Kidney tubule cell (primary cell): Measurements from ENCODE around the gene ANKDD1A.

Experiments used
- DNase-seq: peaks from one replicate; pipeline ENCODE4 v3.0.0-alpha.2; 2018; ENCODE audit warnings: low spot score

ANKDD1A gene

DNA sequence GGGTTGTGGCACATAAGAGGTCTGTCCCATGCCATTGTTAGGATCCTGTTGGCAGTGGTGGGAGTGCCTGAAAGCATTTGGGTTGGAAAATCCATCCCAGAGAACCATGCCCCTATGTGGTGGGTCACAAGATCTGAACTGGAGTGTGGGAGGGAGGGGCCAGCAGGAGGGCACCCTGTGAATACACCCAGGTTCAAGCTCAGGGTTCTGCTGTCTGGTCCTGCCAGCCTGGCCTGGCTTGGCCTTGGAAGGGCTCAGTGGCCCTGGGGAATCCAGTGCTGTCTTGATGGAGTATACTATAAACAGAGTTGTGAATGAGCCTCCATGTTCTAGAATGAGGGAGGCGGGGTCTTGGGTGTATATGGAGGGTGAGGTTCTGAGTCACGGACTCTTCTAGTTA, 11.8 kb downstream of the ANKDD1A start:
- DNase-seq: no peak

GRCh38 chr15:64925335-64926330, 13.9 kb downstream of the ANKDD1A start:
- no peak for DNase-seq

- DNase-seq: no peak
Measured at GRCh38 chr15:64926661-64927060, 15.0 kb downstream of the ANKDD1A start.

- no peak for DNase-seq
Measured at GRCh38 chr15:64928626-64929220, 17.0 kb downstream of the ANKDD1A start.

DNA sequence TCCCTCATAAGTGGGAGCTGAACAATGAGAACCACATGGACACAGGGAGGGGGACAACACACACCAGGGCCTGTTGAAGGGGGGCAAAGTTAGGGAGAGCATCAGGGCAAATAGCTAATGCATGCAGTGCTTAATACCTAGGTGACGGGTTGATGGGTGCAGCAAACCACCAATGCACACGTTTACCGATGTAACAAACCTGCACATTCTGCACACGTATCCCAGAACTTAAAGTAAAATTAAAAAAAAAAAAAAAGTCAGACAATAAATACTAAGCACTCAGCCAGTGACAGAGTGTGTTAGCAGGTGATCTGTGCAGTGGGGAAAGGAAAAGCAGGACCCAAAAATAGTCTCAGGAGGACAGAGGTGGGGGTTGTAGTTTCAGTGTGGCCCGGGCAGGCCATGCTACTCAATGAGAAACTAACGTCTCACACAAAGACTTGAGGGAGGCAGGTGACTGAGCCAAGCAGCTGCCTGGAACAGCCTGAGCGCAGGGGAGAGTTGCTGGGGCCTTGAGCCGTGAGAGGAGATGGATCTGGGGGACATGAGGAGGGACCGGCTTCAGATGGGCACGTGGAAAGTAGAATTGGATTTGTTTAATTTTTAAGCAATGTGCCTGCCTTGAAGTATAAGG, 18.4 kb downstream of the ANKDD1A start:
- no peak for DNase-seq

GRCh38 chr15:64930778-64931371, 19.2 kb downstream of the ANKDD1A start:
- no peak for DNase-seq

GRCh38 chr15:64931381-64931780, 19.7 kb downstream of the ANKDD1A start:
- no peak for DNase-seq

DNA sequence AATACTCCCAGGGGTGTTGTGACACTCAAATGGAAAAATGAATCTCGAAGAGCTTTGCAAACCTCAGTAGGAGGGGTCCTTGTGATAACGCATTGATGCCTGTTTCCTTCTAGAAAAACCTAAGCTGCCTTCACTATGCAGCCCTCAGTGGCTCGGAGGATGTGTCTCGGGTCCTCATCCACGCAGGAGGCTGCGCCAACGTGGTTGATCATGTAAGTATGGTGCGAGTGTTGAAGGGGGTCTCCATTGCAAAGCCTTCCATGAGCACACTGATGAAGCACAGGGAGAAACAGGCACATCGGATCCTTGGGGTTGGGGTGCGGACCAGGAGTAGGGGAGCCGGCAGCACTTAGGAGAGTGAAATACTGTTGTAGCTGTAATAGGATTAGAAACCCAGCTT, 22.3 kb downstream of the ANKDD1A start:
- no peak for DNase-seq

- DNase-seq: peak; percentile 43
Measured at GRCh38 chr15:64938192-64938591, 26.5 kb downstream of the ANKDD1A start.

DNA sequence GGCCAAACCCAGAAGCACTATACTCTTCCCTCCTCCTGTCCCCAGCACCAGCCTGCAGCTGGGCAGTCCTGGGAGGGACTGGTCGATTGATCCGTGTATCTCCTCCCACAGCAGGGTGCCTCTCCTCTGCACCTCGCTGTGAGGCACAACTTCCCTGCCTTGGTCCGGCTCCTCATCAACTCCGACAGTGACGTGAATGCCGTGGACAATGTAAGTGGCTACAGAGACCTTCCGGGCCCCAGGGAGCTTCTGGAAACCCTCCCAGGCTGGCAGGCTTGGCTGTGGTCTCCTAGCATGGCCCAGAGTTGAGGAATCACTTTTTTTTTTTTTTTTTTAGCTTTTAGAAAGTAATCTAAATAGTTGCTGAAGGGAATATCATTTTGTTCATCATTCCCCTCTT, 30.7 kb downstream of the ANKDD1A start:
- DNase-seq: no peak

DNA sequence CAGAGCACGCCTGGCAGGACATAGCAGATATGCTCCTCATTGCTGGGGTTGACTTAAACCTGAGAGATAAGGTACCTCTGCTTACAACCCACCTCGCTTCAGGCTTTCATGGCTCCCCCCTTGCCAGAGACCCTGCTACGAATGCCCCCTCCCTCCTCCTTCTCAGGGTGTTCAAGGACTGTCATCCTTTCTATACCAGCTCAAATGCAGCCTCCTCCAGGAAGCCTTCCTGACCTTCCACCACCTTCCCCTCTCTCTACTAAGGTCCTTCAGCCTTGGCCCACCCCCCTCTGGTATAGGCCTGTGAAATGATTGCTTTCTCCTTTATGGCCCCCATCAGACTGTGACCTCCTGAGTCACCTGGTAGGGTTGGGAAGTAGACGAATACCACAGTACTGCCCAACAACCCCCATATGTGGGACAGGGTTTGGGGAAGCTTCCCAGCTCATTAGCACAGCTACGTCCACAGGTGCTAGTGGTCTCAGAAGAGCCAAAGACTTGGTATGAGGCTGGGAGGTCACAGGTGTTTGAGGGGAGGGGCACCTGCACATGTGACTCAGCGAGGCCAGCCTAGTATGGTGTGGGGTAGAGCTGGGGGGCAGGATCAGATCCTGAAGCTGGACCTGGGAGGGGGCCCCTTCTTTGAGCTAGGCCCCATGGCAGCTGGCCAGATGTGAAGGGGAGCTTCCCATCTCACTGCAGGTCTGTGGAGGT, 32.0 kb downstream of the ANKDD1A start:
- DNase-seq: no peak

DNA sequence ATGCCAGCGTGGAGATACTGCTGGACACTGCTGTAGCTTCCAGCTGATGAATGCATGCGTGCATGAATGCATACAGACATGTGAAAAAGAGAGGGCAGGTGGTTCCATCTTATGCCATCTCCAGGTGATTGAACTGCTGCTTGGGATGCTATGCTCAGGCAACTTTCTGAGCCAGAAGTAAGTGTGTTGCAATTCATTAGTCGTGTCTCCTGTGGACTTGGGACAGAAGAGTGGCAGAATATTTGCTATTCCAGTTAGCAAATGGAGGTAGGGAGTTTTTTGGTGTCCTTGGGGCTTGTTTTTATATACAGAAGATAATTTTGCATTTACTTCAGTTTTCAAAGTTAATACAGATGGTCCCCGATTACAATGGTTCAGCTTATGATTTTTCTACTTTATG, 33.3 kb downstream of the ANKDD1A start:
- DNase-seq: no peak

DNA sequence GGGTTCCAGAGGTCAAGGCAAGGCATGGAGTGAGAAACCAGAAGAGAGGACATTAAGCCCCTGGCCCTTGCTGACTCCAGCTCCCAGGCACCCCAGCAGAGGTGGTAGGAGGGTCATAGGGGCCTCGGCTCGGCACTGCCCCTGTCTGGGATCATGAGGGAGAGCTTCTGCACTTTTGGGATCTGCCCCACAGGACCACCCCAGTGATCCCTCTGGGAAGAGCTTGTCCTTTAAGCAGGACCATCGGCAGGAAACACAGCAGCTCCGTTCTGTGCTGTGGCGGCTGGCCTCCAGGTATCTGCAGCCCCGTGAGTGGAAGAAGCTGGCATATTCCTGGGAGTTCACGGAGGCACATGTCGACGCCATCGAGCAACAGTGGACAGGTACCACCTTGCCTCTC, 35.5 kb downstream of the ANKDD1A start:
- DNase-seq: no peak

DNA sequence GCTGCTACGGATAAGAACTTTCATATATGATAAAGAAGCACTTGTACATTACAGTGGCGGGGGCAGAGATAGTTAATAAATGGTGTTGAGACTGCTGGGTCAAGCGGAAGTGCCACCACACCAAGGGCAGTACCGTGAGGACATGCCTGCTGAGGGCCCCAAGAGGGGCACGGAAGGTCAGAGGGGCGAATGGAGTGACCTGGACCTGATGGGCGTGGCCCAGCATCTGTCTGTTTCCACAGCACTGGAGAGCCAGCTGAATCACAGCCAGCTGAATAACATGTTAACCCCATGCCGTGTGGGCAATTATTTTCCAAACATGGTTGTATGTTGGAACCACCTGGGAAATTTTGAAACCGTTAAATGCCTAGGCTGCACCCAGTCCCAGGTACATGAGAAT, 37.2 kb downstream of the ANKDD1A start:
- DNase-seq: no peak

GRCh38 chr15:64949383-64950186, 37.9 kb downstream of the ANKDD1A start:
- no peak for DNase-seq

- DNase-seq: no peak
Measured at GRCh38 chr15:64950888-64951287, 39.2 kb downstream of the ANKDD1A start.

GRCh38 chr15:64951777-64952418, 40.2 kb downstream of the ANKDD1A start:
- no peak for DNase-seq

GRCh38 chr15:64954395-64954794, 42.7 kb downstream of the ANKDD1A start:
- DNase-seq: no peak

DNA sequence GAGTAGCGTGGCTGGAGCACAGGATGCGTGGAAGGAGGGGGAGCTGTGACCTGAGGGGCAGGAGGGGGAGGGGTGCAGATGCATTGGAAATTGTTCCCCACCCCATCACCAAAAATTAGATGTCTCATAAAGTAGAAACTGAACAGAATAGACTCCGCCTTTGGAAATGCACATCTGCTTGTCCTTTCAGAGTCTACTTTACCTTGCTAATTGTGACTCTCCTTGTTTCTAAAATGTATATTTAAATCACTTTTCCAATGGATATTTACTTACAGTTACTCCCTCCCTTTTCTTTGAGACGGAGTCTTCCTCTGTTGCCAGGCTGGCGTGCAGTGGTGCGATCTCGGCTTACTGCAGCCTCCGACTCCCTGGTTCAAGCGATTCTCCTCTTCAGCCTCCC, 47.4 kb downstream of the ANKDD1A start:
- no peak for DNase-seq

DNA sequence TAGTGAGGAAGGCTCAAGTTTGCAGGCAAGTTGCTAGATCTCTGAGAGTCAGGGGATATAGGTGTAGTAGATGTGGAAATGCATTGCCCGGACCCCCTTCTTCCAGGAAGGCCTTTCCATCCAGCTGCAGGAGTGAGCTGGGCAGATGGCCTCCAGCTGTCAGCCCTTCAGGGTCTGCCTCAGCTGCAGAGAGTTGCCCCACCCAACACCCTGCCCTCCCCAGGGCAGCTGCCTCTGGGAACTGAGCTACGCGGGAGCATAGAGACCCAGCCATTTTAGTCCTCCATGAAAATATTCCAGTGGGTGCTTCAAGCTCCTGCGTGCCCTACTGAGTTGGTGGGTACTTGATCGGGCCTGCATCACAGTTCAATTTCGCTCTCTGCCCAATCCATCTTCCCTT, 48.5 kb downstream of the ANKDD1A start:
- DNase-seq: no peak

DNA sequence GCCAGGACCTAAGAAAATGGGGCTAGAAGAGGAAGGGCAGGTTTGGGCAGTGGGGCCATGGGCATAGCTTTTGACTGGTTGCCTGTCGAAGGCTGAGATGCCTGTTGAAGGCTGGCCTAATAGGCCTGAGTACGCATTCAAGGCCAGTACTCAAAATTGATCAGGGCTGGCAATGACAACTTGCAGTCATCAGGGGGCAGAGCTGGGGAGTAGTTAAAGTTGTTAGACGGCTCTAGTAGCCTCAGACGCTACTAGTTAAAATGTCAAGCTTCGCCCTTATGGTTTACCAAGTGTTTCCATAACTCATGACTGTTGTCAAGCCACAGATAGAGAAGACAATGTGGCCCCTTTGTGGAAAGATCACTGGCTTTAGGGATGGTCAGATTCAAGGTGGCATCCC, 49.3 kb downstream of the ANKDD1A start:
- DNase-seq: no peak
